Breast epithelium (tissue), 3 donors: ENCODE data around the gene CHL1.

Experiments used
- CTCF ChIP-seq, 3 donors: fragments of 450-650 bp; IDR thresholded peaks; one replicate each; pipeline ENCODE4 v1.5.1; 2016 to 2017; ENCODE audit warnings: antibody characterized with exemption in 3 of 3, mild to moderate bottlenecking in 3 of 3, moderate library complexity in 3 of 3
- POLR2A ChIP-seq: fragments of 450-650 bp; IDR thresholded peaks from one replicate; pipeline ENCODE4 v1.6.1; 2016; ENCODE audit warnings: antibody characterized with exemption, mild to moderate bottlenecking, moderate library complexity

- TF ChIP-seq POLR2A (no peak), CTCF (IDR thresholded peaks at IDR 0.05) (no peak)
Observed at GRCh38 chr3:447671-448070, 251.1 kb downstream of the CHL1 start.
